Measurements from ENCODE around the gene PSMA1. TPM values are rescaled to one million over a fixed set of nuclear protein-coding genes. Genes with fewer than 3 reads are reported as not detected.

Gene PSMA1
- total and polyA plus RNA-seq, 2 of the 13 experiments (the other 11 are each of a cell fraction or from before 2014, with no cell fraction given) = 188 to 229 TPM

DNA sequence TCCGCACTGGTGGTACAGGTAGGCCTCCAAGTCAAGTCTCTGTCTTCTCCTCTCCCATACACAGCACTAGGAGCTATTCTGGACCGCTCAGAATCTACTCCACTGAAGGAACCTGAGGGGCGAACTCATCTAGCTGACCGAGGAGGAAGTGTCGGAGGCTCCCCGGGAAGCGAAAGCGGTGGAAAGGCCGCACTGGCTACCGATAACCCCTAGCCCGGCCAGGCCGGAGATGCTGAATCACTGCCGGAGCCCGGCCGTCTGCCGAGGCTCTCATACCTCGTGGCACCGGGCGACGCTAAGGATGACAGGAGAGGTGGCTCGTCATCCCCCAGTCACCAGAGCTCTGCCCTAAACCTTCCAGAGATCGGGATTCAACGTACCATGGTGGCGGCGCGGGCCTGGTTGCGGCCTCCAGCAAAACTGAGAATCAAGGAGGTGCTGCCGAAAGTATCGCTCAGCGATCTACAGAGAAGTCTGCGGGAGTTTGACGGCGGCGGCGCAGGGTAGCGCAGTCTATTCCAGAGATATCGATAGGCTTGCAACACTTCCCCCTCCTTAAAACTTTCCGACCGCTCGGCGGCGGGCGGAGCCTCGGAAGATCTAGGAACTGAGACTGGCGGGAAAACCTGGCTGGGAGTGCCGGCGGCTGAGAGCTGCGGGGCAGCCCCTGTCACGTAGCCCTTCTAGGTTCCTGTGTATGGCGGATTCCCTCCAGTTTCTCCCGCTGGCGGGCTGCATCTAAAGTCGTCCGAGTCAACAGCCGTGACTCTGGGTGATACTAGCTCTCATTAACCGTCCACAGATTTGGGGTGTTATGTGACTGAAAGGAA is at the start of gene PSMA1 (continued):
- peak; percentile 73; the same call in 1 of the 2 replicates for TF ChIP-seq CC2D1A (CRISPR knock-in tag; IDR thresholded peaks at IDR 0.05)
- TF ChIP-seq KLF13 (CRISPR knock-in tag; IDR thresholded peaks at IDR 0.05) = no peak
- TF ChIP-seq ZNF549 (CRISPR knock-in tag; IDR thresholded peaks at IDR 0.05) = no peak
- peak; percentile 65; the same call in 1 of the 2 replicates for TF ChIP-seq ZNF331 (CRISPR knock-in tag; IDR thresholded peaks at IDR 0.05)
- peak; percentile 80 for TF ChIP-seq YEATS4 (CRISPR knock-in tag; IDR thresholded peaks at IDR 0.05; ENCODE audit: borderline replicate concordance)
- TF ChIP-seq ZNF136 (CRISPR knock-in tag; IDR thresholded peaks at IDR 0.05; ENCODE audit: low read depth) = peak; percentile 20; the same call in 1 of the 2 replicates
- TF ChIP-seq KDM5A (IDR thresholded peaks at IDR 0.05; ENCODE audit: borderline replicate concordance, low read length) = peak; percentile 80
- no peak for TF ChIP-seq PLRG1 (conservative IDR thresholded peaks at IDR 0.05)
- TF ChIP-seq, protein P1, sequence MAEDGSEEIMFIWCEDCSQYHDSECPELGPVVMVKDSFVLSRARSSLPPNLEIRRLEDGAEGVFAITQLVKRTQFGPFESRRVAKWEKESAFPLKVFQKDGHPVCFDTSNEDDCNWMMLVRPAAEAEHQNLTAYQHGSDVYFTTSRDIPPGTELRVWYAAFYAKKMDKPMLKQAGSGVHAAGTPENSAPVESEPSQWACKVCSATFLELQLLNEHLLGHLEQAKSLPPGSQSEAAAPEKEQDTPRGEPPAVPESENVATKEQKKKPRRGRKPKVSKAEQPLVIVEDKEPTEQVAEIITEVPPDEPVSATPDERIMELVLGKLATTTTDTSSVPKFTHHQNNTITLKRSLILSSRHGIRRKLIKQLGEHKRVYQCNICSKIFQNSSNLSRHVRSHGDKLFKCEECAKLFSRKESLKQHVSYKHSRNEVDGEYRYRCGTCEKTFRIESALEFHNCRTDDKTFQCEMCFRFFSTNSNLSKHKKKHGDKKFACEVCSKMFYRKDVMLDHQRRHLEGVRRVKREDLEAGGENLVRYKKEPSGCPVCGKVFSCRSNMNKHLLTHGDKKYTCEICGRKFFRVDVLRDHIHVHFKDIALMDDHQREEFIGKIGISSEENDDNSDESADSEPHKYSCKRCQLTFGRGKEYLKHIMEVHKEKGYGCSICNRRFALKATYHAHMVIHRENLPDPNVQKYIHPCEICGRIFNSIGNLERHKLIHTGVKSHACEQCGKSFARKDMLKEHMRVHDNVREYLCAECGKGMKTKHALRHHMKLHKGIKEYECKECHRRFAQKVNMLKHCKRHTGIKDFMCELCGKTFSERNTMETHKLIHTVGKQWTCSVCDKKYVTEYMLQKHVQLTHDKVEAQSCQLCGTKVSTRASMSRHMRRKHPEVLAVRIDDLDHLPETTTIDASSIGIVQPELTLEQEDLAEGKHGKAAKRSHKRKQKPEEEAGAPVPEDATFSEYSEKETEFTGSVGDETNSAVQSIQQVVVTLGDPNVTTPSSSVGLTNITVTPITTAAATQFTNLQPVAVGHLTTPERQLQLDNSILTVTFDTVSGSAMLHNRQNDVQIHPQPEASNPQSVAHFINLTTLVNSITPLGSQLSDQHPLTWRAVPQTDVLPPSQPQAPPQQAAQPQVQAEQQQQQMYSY (CRISPR knock-in tag; IDR thresholded peaks at IDR 0.05) = peak; percentile 97
- peak; percentile 65; the same call in 1 of the 2 replicates for TF ChIP-seq HMG20B (CRISPR knock-in tag; conservative IDR thresholded peaks at IDR 0.05)
- TF ChIP-seq ZZZ3 (CRISPR knock-in tag; IDR thresholded peaks at IDR 0.05; ENCODE audit: borderline replicate concordance) = peak; percentile 76; the same call in 1 of the 2 replicates
- peak; percentile 74 for TF ChIP-seq ZNF335 (CRISPR knock-in tag; IDR thresholded peaks at IDR 0.05)
- TF ChIP-seq, protein P2, sequence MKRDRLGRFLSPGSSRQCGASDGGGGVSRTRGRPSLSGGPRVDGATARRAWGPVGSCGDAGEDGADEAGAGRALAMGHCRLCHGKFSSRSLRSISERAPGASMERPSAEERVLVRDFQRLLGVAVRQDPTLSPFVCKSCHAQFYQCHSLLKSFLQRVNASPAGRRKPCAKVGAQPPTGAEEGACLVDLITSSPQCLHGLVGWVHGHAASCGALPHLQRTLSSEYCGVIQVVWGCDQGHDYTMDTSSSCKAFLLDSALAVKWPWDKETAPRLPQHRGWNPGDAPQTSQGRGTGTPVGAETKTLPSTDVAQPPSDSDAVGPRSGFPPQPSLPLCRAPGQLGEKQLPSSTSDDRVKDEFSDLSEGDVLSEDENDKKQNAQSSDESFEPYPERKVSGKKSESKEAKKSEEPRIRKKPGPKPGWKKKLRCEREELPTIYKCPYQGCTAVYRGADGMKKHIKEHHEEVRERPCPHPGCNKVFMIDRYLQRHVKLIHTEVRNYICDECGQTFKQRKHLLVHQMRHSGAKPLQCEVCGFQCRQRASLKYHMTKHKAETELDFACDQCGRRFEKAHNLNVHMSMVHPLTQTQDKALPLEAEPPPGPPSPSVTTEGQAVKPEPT (CRISPR knock-in tag; IDR thresholded peaks at IDR 0.05; ENCODE audit: low read depth) = peak; percentile 98
- TF ChIP-seq ZNF143 (CRISPR knock-in tag; IDR thresholded peaks at IDR 0.05) = no peak
- no peak for TF ChIP-seq HNRNPK (IDR thresholded peaks at IDR 0.05; ENCODE audit: low read depth, low read length, poor library complexity, severe bottlenecking)
- TF ChIP-seq NCOR1 (IDR thresholded peaks at IDR 0.05; ENCODE audit: borderline replicate concordance, low read length) = no peak; the same call in 1 of the 2 replicates
- TF ChIP-seq, protein P3, sequence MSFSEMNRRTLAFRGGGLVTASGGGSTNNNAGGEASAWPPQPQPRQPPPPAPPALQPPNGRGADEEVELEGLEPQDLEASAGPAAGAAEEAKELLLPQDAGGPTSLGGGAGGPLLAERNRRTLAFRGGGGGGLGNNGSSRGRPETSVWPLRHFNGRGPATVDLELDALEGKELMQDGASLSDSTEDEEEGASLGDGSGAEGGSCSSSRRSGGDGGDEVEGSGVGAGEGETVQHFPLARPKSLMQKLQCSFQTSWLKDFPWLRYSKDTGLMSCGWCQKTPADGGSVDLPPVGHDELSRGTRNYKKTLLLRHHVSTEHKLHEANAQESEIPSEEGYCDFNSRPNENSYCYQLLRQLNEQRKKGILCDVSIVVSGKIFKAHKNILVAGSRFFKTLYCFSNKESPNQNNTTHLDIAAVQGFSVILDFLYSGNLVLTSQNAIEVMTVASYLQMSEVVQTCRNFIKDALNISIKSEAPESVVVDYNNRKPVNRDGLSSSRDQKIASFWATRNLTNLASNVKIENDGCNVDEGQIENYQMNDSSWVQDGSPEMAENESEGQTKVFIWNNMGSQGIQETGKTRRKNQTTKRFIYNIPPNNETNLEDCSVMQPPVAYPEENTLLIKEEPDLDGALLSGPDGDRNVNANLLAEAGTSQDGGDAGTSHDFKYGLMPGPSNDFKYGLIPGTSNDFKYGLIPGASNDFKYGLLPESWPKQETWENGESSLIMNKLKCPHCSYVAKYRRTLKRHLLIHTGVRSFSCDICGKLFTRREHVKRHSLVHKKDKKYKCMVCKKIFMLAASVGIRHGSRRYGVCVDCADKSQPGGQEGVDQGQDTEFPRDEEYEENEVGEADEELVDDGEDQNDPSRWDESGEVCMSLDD (CRISPR knock-in tag; IDR thresholded peaks at IDR 0.05; ENCODE audit: borderline replicate concordance) = peak; percentile 55; the same call in 1 of the 2 replicates
- TF ChIP-seq NFE2L1 (CRISPR knock-in tag; IDR thresholded peaks at IDR 0.05; ENCODE audit: borderline replicate concordance) = peak; percentile 100; the same call in 1 of the 2 replicates
- TF ChIP-seq ZFP41 (CRISPR knock-in tag; IDR thresholded peaks at IDR 0.05; ENCODE audit: borderline replicate concordance) = no peak
- TF ChIP-seq ZNF570 (CRISPR knock-in tag; IDR thresholded peaks at IDR 0.05; ENCODE audit: borderline replicate concordance) = no peak
